Panc1 (cell line): ENCODE measurements around the gene MEI4. TPM values are rescaled to one million over a fixed set of nuclear protein-coding genes. Genes with fewer than 3 reads are reported as not detected.
A peak's percentile ranks its signal among the peaks of the same experiment; 100 is the strongest.

Experiments used
- ATAC-seq: fragments of 200-7000 bp; cut with Tn5 transposase; 2 replicates; pipeline ENCODE4 v1.9.1; 2020; ENCODE audit warnings: mild to moderate bottlenecking, moderate library complexity
- BruUV-seq: library from RNA; stranded (reverse); fragments of 400-500 nt; replicated peaks from 2 replicates; lab custom pipeline; 2021; lab: Mats Ljungman, UMichigan
- CTCF ChIA-PET: fragments of 300-600 bp; sonication (Branson Sonifier 250); formaldehyde crosslinking; loops from one replicate; lab custom pipeline; 2022; ENCODE audit warnings: antibody characterized with exemption; lab: Charles Lee
- POLR2A ChIA-PET: fragments of 300-600 bp; sonication (Branson Sonifier 250); formaldehyde crosslinking; loops from one replicate; lab custom pipeline; 2022; ENCODE audit warnings: antibody characterized with exemption; lab: Charles Lee
- DNase-seq: peaks from one replicate; pipeline ENCODE4 v3.0.0-alpha.2; 2010; ENCODE audit warnings: low read depth, low spot score
- H3K27ac ChIP-seq: 2 replicates; pipeline ENCODE4 v1.5.1; 2011; ENCODE audit warnings: mild to moderate bottlenecking, low read length, inconsistent platforms
- H3K27me3 ChIP-seq: fragments of 200-500 bp; sonication (Bioruptor generic); 2 replicates; pipeline ENCODE4 v1.6.0; 2014; ENCODE audit warnings: low read length, inconsistent platforms; ENCODE audit not compliant: control insufficient read depth, insufficient read depth
- H3K36me3 ChIP-seq: fragments of 200-500 bp; sonication (Bioruptor generic); 2 replicates; pipeline ENCODE4 v1.5.1; 2014; ENCODE audit warnings: inconsistent platforms, mild to moderate bottlenecking, low read length, moderate library complexity; ENCODE audit not compliant: control insufficient read depth, insufficient read depth
- H3K4me1 ChIP-seq: 2 replicates; pipeline ENCODE4 v1.5.1; 2011; ENCODE audit warnings: inconsistent platforms, mild to moderate bottlenecking, low read length, moderate library complexity; ENCODE audit not compliant: control insufficient read depth, insufficient read depth
- H3K4me3 ChIP-seq, 2 experiments: 2 replicates each; pipeline ENCODE4 v1.5.1; 2011 to 2012; ENCODE audit warnings: low read depth in 2 of 2, low read length in 2 of 2, mild to moderate bottlenecking in 2 of 2, inconsistent platforms in 1 of 2, moderate library complexity in 1 of 2
- H3K9me3 ChIP-seq: fragments of 200-500 bp; sonication (Bioruptor generic); 2 replicates; pipeline ENCODE4 v1.5.1; 2014; ENCODE audit warnings: low read depth, mild to moderate bottlenecking, inconsistent platforms, low read length, moderate library complexity; ENCODE audit not compliant: control insufficient read depth, insufficient read depth
- CTCF ChIP-seq: fragments of 450-650 bp; IDR thresholded peaks from 2 replicates; pipeline ENCODE4 v1.5.1; 2017; ENCODE audit warnings: mild to moderate bottlenecking
- POLR2AphosphoS5 ChIP-seq: IDR thresholded peaks from 2 replicates; pipeline ENCODE4 v1.6.1; 2012; ENCODE audit warnings: mild to moderate bottlenecking, low read depth, low read length, moderate library complexity
- REST ChIP-seq, 2 experiments: IDR thresholded peaks; 2 replicates each; pipeline ENCODE4 v1.6.1; 2011 to 2012; ENCODE audit warnings: low read depth in 2 of 2, control low read depth in 1 of 2, low read length in 1 of 2, mild to moderate bottlenecking in 1 of 2, moderate library complexity in 1 of 2; ENCODE audit not compliant: insufficient read depth in 1 of 2
- SIN3A ChIP-seq: IDR thresholded peaks from 2 replicates; pipeline ENCODE4 v1.6.1; 2012; ENCODE audit warnings: low read depth, mild to moderate bottlenecking, low read length, moderate library complexity, borderline replicate concordance; ENCODE audit not compliant: insufficient read depth
- TCF7L2 ChIP-seq: IDR thresholded peaks from 2 replicates; pipeline ENCODE4 v1.6.1; 2011; ENCODE audit warnings: mild to moderate bottlenecking, low read depth, low read length, inconsistent platforms
- in situ Hi-C: cut with HindIII; loops from 2 replicates; pipeline ENCODE4 v1.10.0; 2016; ENCODE audit warnings: low sequenced_read_pairs, low pct_unique_long_range_greater_than_20kb
- intact Hi-C: fragments of 100-400 bp; cut with micrococcal nuclease; formaldehyde crosslinking; loops from one replicate; pipeline ENCODE4 v1.10.0; 2022; ENCODE audit not compliant: unreplicated experiment
- total RNA-seq: library from RNA; stranded (reverse); gene quantifications from one replicate; pipeline ENCODE4 v1.2.1, GENCODE V29; 2021; ENCODE audit not compliant: unreplicated experiment

The MEI4 gene
- total RNA-seq, 1 experiment from 2014 or later, result 0.05 TPM

- ChIA-PET CTCF (no interaction called here), POLR2A (no interaction called here)
- H3K9me3 ChIP-seq, result no peaks in the 10 kb centered on the region
- no peak for DNase-seq
- intact Hi-C loops (no loop called here), in situ Hi-C loops (no loop called here)
- no peaks in the 10 kb centered on the region for H3K4me1 ChIP-seq
- H3K4me3 ChIP-seq, result no peak overlapping the region
- H3K27ac ChIP-seq, result no peak overlapping the region
- H3K27me3 ChIP-seq, result no peaks in the 10 kb centered on the region
- BruUV-seq, result no TSS peak
- no peaks in the 10 kb centered on the region for H3K36me3 ChIP-seq
- no peak for ATAC-seq
- TF ChIP-seq REST (IDR thresholded peaks at IDR 0.05; ENCODE audit: insufficient read depth in 1 of 2, low read depth in 2 of 2, low read length in 1 of 2) (no peak), TCF7L2 (0 out of 2 replicates have a peak, but pooled peaks have one; percentile 18)
These were observed 184.4 kb downstream of the MEI4 start for GRCh38 chr6:77837034-77837784.

GRCh38 chr6:77839292-77839691 lies 186.5 kb downstream of the MEI4 start:
- ATAC-seq, result no peak

More at GRCh38 chr6:77839292-77839691, 186.5 kb downstream of the MEI4 start:
- in situ Hi-C loops, result no loop called here
- intact Hi-C loops, result no loop called here
- CTCF ChIA-PET, result no interaction called here
- DNase-seq, result no peak
- H3K4me1 ChIP-seq, result no peaks in the 10 kb centered on the region
- no TSS peak for BruUV-seq
- H3K27me3 ChIP-seq, result no peaks in the 10 kb centered on the region
- H3K36me3 ChIP-seq, result no peaks in the 10 kb centered on the region
- POLR2A ChIA-PET, result no interaction called here
- H3K9me3 ChIP-seq, result no peaks in the 10 kb centered on the region
- no peak for TF ChIP-seq TCF7L2
- TF ChIP-seq CTCF, result no peak
- TF ChIP-seq REST (IDR thresholded peaks at IDR 0.05; ENCODE audit: insufficient read depth in 1 of 2, low read depth in 2 of 2, low read length in 1 of 2), result no peak
- no peak for TF ChIP-seq POLR2AphosphoS5
- TF ChIP-seq SIN3A, result no peak
- no peak overlapping the region for H3K4me3 ChIP-seq
- no peak overlapping the region for H3K27ac ChIP-seq
